Activated CD4-positive, alpha-beta T cell treated with anti-CD3 and anti-CD28 coated beads, Interleukin-2, amount 10 ng/mL, durations not matched to agents 7 days and 5 days (primary cell): ENCODE data around the gene RASSF8. TPM values are rescaled to one million over a fixed set of nuclear protein-coding genes. Genes with fewer than 3 reads are reported as not detected.

ENCODE experiments used
- CTCF ChIA-PET: fragments of 350-600 bp; sonication (Branson Sonifier 250); formaldehyde crosslinking; loops from one replicate; lab custom pipeline; 2021; ENCODE audit warnings: antibody characterized with exemption; lab: Charles Lee
- POLR2A ChIA-PET: fragments of 350-600 bp; sonication (Branson Sonifier 250); formaldehyde crosslinking; loops from one replicate; lab custom pipeline; 2021; ENCODE audit warnings: antibody characterized with exemption; lab: Charles Lee
- DNase-seq: peaks from one replicate; pipeline ENCODE4 v3.0.0-alpha.2; 2020
- H3K27ac Mint-ChIP-seq: one replicate; pipeline ENCODE4 v1.8.0; 2021; ENCODE audit warnings: mild to moderate bottlenecking, moderate library complexity, mixed read lengths
- H3K27me3 Mint-ChIP-seq: one replicate; pipeline ENCODE4 v1.8.0; 2021; ENCODE audit warnings: mixed read lengths
- H3K36me3 Mint-ChIP-seq: one replicate; pipeline ENCODE4 v1.8.0; 2021; ENCODE audit warnings: low read depth, mixed read lengths
- H3K4me1 Mint-ChIP-seq: one replicate; pipeline ENCODE4 v1.8.0; 2021; ENCODE audit warnings: mixed read lengths
- H3K4me3 Mint-ChIP-seq: one replicate; pipeline ENCODE4 v1.8.0; 2021; ENCODE audit warnings: mild to moderate bottlenecking, moderate library complexity, mixed read lengths
- H3K9me3 Mint-ChIP-seq: one replicate; pipeline ENCODE4 v1.8.0; 2021; ENCODE audit warnings: mixed read lengths
- total RNA-seq, 2 experiments: library from RNA; stranded (reverse); gene quantifications; one replicate each; pipeline ENCODE4 v1.2.3, GENCODE V29; 2021

Gene RASSF8
- total RNA-seq, 2 experiments from 2014 or later = 0.92 to 2.1 TPM

GRCh38 chr12:26097046-26097878 is 138.8 kb downstream of the RASSF8 start:
- peaks cover 22% of the 10 kb centered on the region for H3K27me3 Mint-ChIP-seq
- ChIA-PET POLR2A (no interaction called here), CTCF (no interaction called here)
- no peaks in the 10 kb centered on the region for H3K9me3 Mint-ChIP-seq
- H3K27ac Mint-ChIP-seq = no peak overlapping the region
- H3K36me3 Mint-ChIP-seq = no peaks in the 10 kb centered on the region
- H3K4me3 Mint-ChIP-seq = no peak overlapping the region
- no peaks in the 10 kb centered on the region for H3K4me1 Mint-ChIP-seq
- peak; percentile 59 for DNase-seq

GRCh38 chr12:26100666-26101349 is 142.3 kb downstream of the RASSF8 start:
- POLR2A ChIA-PET = no interaction called here
- H3K4me3 Mint-ChIP-seq = no peak overlapping the region
- H3K9me3 Mint-ChIP-seq = no peaks in the 10 kb centered on the region
- CTCF ChIA-PET = no interaction called here
- H3K27me3 Mint-ChIP-seq = peaks cover 24% of the 10 kb centered on the region
- DNase-seq = no peak
- H3K27ac Mint-ChIP-seq = no peak overlapping the region
- H3K4me1 Mint-ChIP-seq = no peaks in the 10 kb centered on the region
- no peaks in the 10 kb centered on the region for H3K36me3 Mint-ChIP-seq

- POLR2A ChIA-PET = no interaction called here
- CTCF ChIA-PET = no interaction called here
- Mint-ChIP-seq H3K27me3 (peaks cover 24% of the 10 kb centered on the region), H3K4me1 (no peaks in the 10 kb centered on the region), H3K36me3 (no peaks in the 10 kb centered on the region), H3K9me3 (no peaks in the 10 kb centered on the region), H3K27ac (no peak overlapping the region), H3K4me3 (no peak overlapping the region)
- DNase-seq = no peak
Measured at GRCh38 chr12:26101350-26101734, 142.9 kb downstream of the RASSF8 start.

GRCh38 chr12:26101763-26102162 is 143.3 kb downstream of the RASSF8 start:
- Mint-ChIP-seq H3K27ac (no peak overlapping the region), H3K4me1 (no peaks in the 10 kb centered on the region), H3K36me3 (no peaks in the 10 kb centered on the region), H3K4me3 (no peak overlapping the region), H3K27me3 (peaks cover 24% of the 10 kb centered on the region), H3K9me3 (no peaks in the 10 kb centered on the region)
- POLR2A ChIA-PET = no interaction called here
- CTCF ChIA-PET = no interaction called here
- no peak for DNase-seq

GRCh38 chr12:26102953-26103352 is 144.5 kb downstream of the RASSF8 start:
- Mint-ChIP-seq H3K4me3 (no peak overlapping the region), H3K9me3 (no peaks in the 10 kb centered on the region), H3K27ac (no peak overlapping the region), H3K36me3 (no peaks in the 10 kb centered on the region), H3K4me1 (no peaks in the 10 kb centered on the region), H3K27me3 (peaks cover 30% of the 10 kb centered on the region)
- ChIA-PET CTCF (interaction anchor here (0.7 kb wide), 1 partner anchor 1353 kb away, joined by 3 read pairs; no protein-coding TSS in a partner anchor), POLR2A (no interaction called here)
- no peak for DNase-seq

GRCh38 chr12:26106347-26106746 is 147.9 kb downstream of the RASSF8 start:
- Mint-ChIP-seq H3K4me3 (no peak overlapping the region), H3K9me3 (no peaks in the 10 kb centered on the region), H3K4me1 (no peaks in the 10 kb centered on the region), H3K36me3 (no peaks in the 10 kb centered on the region), H3K27ac (no peak overlapping the region), H3K27me3 (peaks cover 30% of the 10 kb centered on the region)
- POLR2A ChIA-PET = no interaction called here
- no peak for DNase-seq
- CTCF ChIA-PET = no interaction called here

GRCh38 chr12:26108915-26109314 is 150.4 kb downstream of the RASSF8 start:
- no peak overlapping the region for H3K4me3 Mint-ChIP-seq

GRCh38 chr12:26109343-26109881 is 150.9 kb downstream of the RASSF8 start:
- ChIA-PET POLR2A (no interaction called here), CTCF (interaction anchor here (0.8 kb wide), 1 partner anchor 10 kb away, joined by 3 read pairs; no protein-coding TSS in a partner anchor)
- Mint-ChIP-seq H3K4me3 (no peak overlapping the region), H3K36me3 (no peaks in the 10 kb centered on the region), H3K4me1 (peaks cover 6% of the 10 kb centered on the region), H3K27me3 (peaks cover 44% of the 10 kb centered on the region), H3K27ac (no peak overlapping the region), H3K9me3 (no peaks in the 10 kb centered on the region)
- DNase-seq = no peak

More at GRCh38 chr12:26108915-26109314, 150.4 kb downstream of the RASSF8 start:
- POLR2A ChIA-PET = no interaction called here
- DNase-seq = no peak
- Mint-ChIP-seq H3K4me1 (peaks cover 6% of the 10 kb centered on the region), H3K9me3 (no peaks in the 10 kb centered on the region), H3K36me3 (no peaks in the 10 kb centered on the region), H3K27ac (no peak overlapping the region), H3K27me3 (peaks cover 43% of the 10 kb centered on the region)
- CTCF ChIA-PET = interaction anchor here (0.8 kb wide), 1 partner anchor 10 kb away, joined by 3 read pairs; no protein-coding TSS in a partner anchor

GRCh38 chr12:26112232-26112631 is 153.8 kb downstream of the RASSF8 start:
- DNase-seq = no peak
- CTCF ChIA-PET = no interaction called here
- Mint-ChIP-seq H3K27ac (no peak overlapping the region), H3K4me1 (peaks cover 12% of the 10 kb centered on the region), H3K27me3 (peaks cover 64% of the 10 kb centered on the region), H3K36me3 (no peaks in the 10 kb centered on the region), H3K4me3 (no peak overlapping the region), H3K9me3 (no peaks in the 10 kb centered on the region)
- POLR2A ChIA-PET = no interaction called here

GRCh38 chr12:26112703-26113147 is 154.2 kb downstream of the RASSF8 start:
- peaks cover 65% of the 10 kb centered on the region for H3K27me3 Mint-ChIP-seq
- no peaks in the 10 kb centered on the region for H3K9me3 Mint-ChIP-seq
- no peak for DNase-seq
- H3K4me1 Mint-ChIP-seq = peaks cover 12% of the 10 kb centered on the region
- H3K36me3 Mint-ChIP-seq = no peaks in the 10 kb centered on the region
- ChIA-PET CTCF (no interaction called here), POLR2A (interaction anchor here (1.1 kb wide), 1 partner anchor 8 kb away, joined by 3 read pairs; no protein-coding TSS in a partner anchor)
- H3K27ac Mint-ChIP-seq = no peak overlapping the region
- H3K4me3 Mint-ChIP-seq = no peak overlapping the region

- H3K27ac Mint-ChIP-seq = no peak overlapping the region
- ChIA-PET POLR2A (interaction anchor here (1.1 kb wide), 1 partner anchor 8 kb away, joined by 3 read pairs; no protein-coding TSS in a partner anchor), CTCF (no interaction called here)
- H3K4me1 Mint-ChIP-seq = peaks cover 12% of the 10 kb centered on the region
- peaks cover 64% of the 10 kb centered on the region for H3K27me3 Mint-ChIP-seq
- H3K36me3 Mint-ChIP-seq = no peaks in the 10 kb centered on the region
- no peak for DNase-seq
- no peaks in the 10 kb centered on the region for H3K9me3 Mint-ChIP-seq
- no peak overlapping the region for H3K4me3 Mint-ChIP-seq
Measured at GRCh38 chr12:26113181-26113654, 154.7 kb downstream of the RASSF8 start.

GRCh38 chr12:26113853-26114719 is 155.6 kb downstream of the RASSF8 start:
- H3K4me3 Mint-ChIP-seq = peak overlapping the region; percentile 61
- peaks cover 69% of the 10 kb centered on the region for H3K27me3 Mint-ChIP-seq
- H3K9me3 Mint-ChIP-seq = no peaks in the 10 kb centered on the region
- H3K4me1 Mint-ChIP-seq = peaks cover 12% of the 10 kb centered on the region
- H3K27ac Mint-ChIP-seq = no peak overlapping the region
- DNase-seq = peak; percentile 67
- POLR2A ChIA-PET = interaction anchor here (0.7 kb wide), 1 partner anchor 32 kb away, joined by 3 read pairs; no protein-coding TSS in a partner anchor
- CTCF ChIA-PET = interaction anchor here (1.3 kb wide), 1 partner anchor 10 kb away, joined by 5 read pairs; the partner anchor contains the start of gene BHLHE41
- H3K36me3 Mint-ChIP-seq = no peaks in the 10 kb centered on the region
